ENCODE measurements around the gene TMEM179.

GRCh38 chr14:104614126-104614812 lies 9.7 kb upstream of the TMEM179 start:
- TF ChIP-seq GATA2 (IDR thresholded peaks at IDR 0.05; ENCODE audit: low read depth, low read length) (no peak), GATA3 (IDR thresholded peaks at IDR 0.05; ENCODE audit: low read depth, low read length) (no peak)

Measured in SH-SY5Y (cell line).